ENCODE results near the gene NUMA1. TPM values are rescaled to one million over a fixed set of nuclear protein-coding genes. Genes with fewer than 3 reads are reported as not detected.

NUMA1 gene
- polyA plus RNA-seq, result 100 to 1,000 TPM in 3 of 4 donors, 10 to 100 TPM in 1; 68.1 to 286 (median 119) TPM
- long read RNA-seq, donor 1, transcript NUMA1-230 (2 exons, 592 nt), result minor isoform, 9 of 258 reads
- long read RNA-seq, donor 1, transcript NUMA1-217 (7 exons, 2,276 nt), result minor isoform, 12 of 258 reads
- long read RNA-seq, donor 1, transcript NUMA1-223 (14 exons, 2,766 nt), result major isoform, 26 of 258 reads
- long read RNA-seq, donor 1, transcript NUMA1-212 (12 exons, 1,686 nt), result minor isoform, 8 of 258 reads
- long read RNA-seq, donor 1, partial matches to known transcripts, result 201 of 258 reads
- long read RNA-seq, donor 1, other reads (novel, unspliced or antisense), result 0 of 258 reads
- long read RNA-seq, donor 2, partial matches to known transcripts, result 0 of 7 reads
- long read RNA-seq, donor 2, other reads (novel, unspliced or antisense), result 0 of 7 reads
- long read RNA-seq, donor 3, transcript NUMA1-223 (14 exons, 2,766 nt), result major isoform, 10 of 72 reads
- long read RNA-seq, donor 3, partial matches to known transcripts, result 54 of 72 reads
- long read RNA-seq, donor 3, other reads (novel, unspliced or antisense), result 0 of 72 reads
- long read RNA-seq, donor 4, partial matches to known transcripts, result 5 of 6 reads
- long read RNA-seq, donor 4, other reads (novel, unspliced or antisense), result 0 of 6 reads
- long read RNA-seq, donor 5, partial matches to known transcripts, result 8 of 18 reads
- long read RNA-seq, donor 5, other reads (novel, unspliced or antisense), result 0 of 18 reads
- long read RNA-seq, donor 6, transcript NUMA1-223 (14 exons, 2,766 nt), result major isoform, 18 of 59 reads
- long read RNA-seq, donor 6, partial matches to known transcripts, result 32 of 59 reads
- long read RNA-seq, donor 6, other reads (novel, unspliced or antisense), result 0 of 59 reads
- long read RNA-seq, donor 7, result 0 reads
- long read RNA-seq, donor 8, partial matches to known transcripts, result 0 of 4 reads
- long read RNA-seq, donor 8, other reads (novel, unspliced or antisense), result 0 of 4 reads
- long read RNA-seq, donor 9, partial matches to known transcripts, result 0 of 8 reads
- long read RNA-seq, donor 9, other reads (novel, unspliced or antisense), result 0 of 8 reads
- long read RNA-seq, donor 10, transcript NUMA1-223 (14 exons, 2,766 nt), result major isoform, 18 of 81 reads
- long read RNA-seq, donor 10, partial matches to known transcripts, result 49 of 81 reads
- long read RNA-seq, donor 10, other reads (novel, unspliced or antisense), result 5 of 81 reads

GRCh38 chr11:72080326-72081183 is at the start of gene NUMA1, which contains the start of gene LRRC51:
Gene NUMA1 (minus strand): TSS chr11:72080542. CDS start chr11:72035943, 44,599 bp downstream.
Gene LRRC51 (plus strand): TSS chr11:72080850. CDS start chr11:72089084, 8,234 bp downstream.
- 0 to 1% (median 1%) methylated on average over 58 to 60 of the region's 60 CpGs for WGBS, 3 donors
- Histone ChIP-seq H3K4me1 (ENCODE audit: control insufficient read depth in 3 of 3, insufficient read depth in 2 of 3, low read depth in 1 of 3, low read length in 2 of 3) (peaks cover 2 to 10% (median 3%) of the 10 kb centered on the region in 3 donors), H3K27ac (ENCODE audit: low read depth in 1 of 3, low read length in 2 of 3) (peak within 1 kb of the TSS; percentile 45 to 95 (median 92))

GRCh38 chr11:72129381-72129780 is 49.0 kb upstream of the NUMA1 start:
- Histone ChIP-seq H3K27me3 (ENCODE audit: control insufficient read depth in 3 of 3, insufficient read depth in 3 of 3, low read length in 3 of 3) (peaks cover 0 to 6% (median 0%) of the 10 kb centered on the region in 3 donors), H3K9me3 (ENCODE audit: control insufficient read depth in 2 of 2, insufficient read depth in 1 of 2, low read depth in 1 of 2, low read length in 1 of 2) (peaks cover 0 to 8% of the 10 kb centered on the region in 2 donors), H3K27ac (ENCODE audit: low read depth in 1 of 3, low read length in 2 of 3) (no peak overlapping the region), H3K4me3 (ENCODE audit: low read depth in 1 of 3, low read length in 3 of 3) (no peak overlapping the region), H3K4me1 (ENCODE audit: control insufficient read depth in 3 of 3, insufficient read depth in 2 of 3, low read depth in 1 of 3, low read length in 2 of 3) (no peaks in the 10 kb centered on the region), H3K36me3 (ENCODE audit: control insufficient read depth in 3 of 3, insufficient read depth in 2 of 3, low read depth in 1 of 3, low read length in 3 of 3) (no peaks in the 10 kb centered on the region)
- no peak for DNase-seq
- WGBS, 3 donors, result 82 to 90% (median 84%) methylated on average over 3 of the region's 3 CpGs
- no peak for FAIRE-seq

More at GRCh38 chr11:72080326-72081183, at the start of gene NUMA1, which contains the start of gene LRRC51:
- DNase-seq (peak; percentile 100), FAIRE-seq (peak; percentile 53)
- Histone ChIP-seq H3K4me3 (ENCODE audit: low read depth in 1 of 3, low read length in 3 of 3) (peak within 1 kb of the TSS; percentile 72 to 80 (median 73)), H3K9me3 (ENCODE audit: control insufficient read depth in 2 of 2, insufficient read depth in 1 of 2, low read depth in 1 of 2, low read length in 1 of 2) (no peaks in the 10 kb centered on the region), H3K27me3 (ENCODE audit: control insufficient read depth in 3 of 3, insufficient read depth in 3 of 3, low read length in 3 of 3) (no peaks in the 10 kb centered on the region), H3K36me3 (ENCODE audit: control insufficient read depth in 3 of 3, insufficient read depth in 2 of 3, low read depth in 1 of 3, low read length in 3 of 3) (peaks cover 0 to 8% (median 0%) of the 10 kb centered on the region in 3 donors)

GRCh38 chr11:72127923-72128322 is 47.6 kb upstream of the NUMA1 start:
- Histone ChIP-seq H3K27me3 (ENCODE audit: control insufficient read depth in 3 of 3, insufficient read depth in 3 of 3, low read length in 3 of 3) (peaks cover 0 to 6% (median 0%) of the 10 kb centered on the region in 3 donors), H3K4me3 (ENCODE audit: low read depth in 1 of 3, low read length in 3 of 3) (no peak overlapping the region), H3K9me3 (ENCODE audit: control insufficient read depth in 2 of 2, insufficient read depth in 1 of 2, low read depth in 1 of 2, low read length in 1 of 2) (peaks cover 0 to 8% of the 10 kb centered on the region in 2 donors), H3K4me1 (ENCODE audit: control insufficient read depth in 3 of 3, insufficient read depth in 2 of 3, low read depth in 1 of 3, low read length in 2 of 3) (peaks cover 0 to 2% (median 0%) of the 10 kb centered on the region in 3 donors), H3K36me3 (ENCODE audit: control insufficient read depth in 3 of 3, insufficient read depth in 2 of 3, low read depth in 1 of 3, low read length in 3 of 3) (no peaks in the 10 kb centered on the region), H3K27ac (ENCODE audit: low read depth in 1 of 3, low read length in 2 of 3) (no peak overlapping the region)
- 63 to 65% (median 63%) methylated on average over 2 of the region's 2 CpGs for WGBS, 3 donors
- DNase-seq (no peak), FAIRE-seq (no peak)

GRCh38 chr11:72125956-72126355 is 45.6 kb upstream of the NUMA1 start:
- peaks cover 0 to 5% (median 0%) of the 10 kb centered on the region in 3 donors for H3K27me3 ChIP-seq (ENCODE audit: control insufficient read depth in 3 of 3, insufficient read depth in 3 of 3, low read length in 3 of 3)
- no peak overlapping the region for H3K27ac ChIP-seq (ENCODE audit: low read depth in 1 of 3, low read length in 2 of 3)
- no peaks in the 10 kb centered on the region for H3K36me3 ChIP-seq (ENCODE audit: control insufficient read depth in 3 of 3, insufficient read depth in 2 of 3, low read depth in 1 of 3, low read length in 3 of 3)
- no peak for FAIRE-seq
- H3K4me3 ChIP-seq (ENCODE audit: low read depth in 1 of 3, low read length in 3 of 3), result no peak overlapping the region
- H3K4me1 ChIP-seq (ENCODE audit: control insufficient read depth in 3 of 3, insufficient read depth in 2 of 3, low read depth in 1 of 3, low read length in 2 of 3), result peaks cover 0 to 2% (median 0%) of the 10 kb centered on the region in 3 donors
- H3K9me3 ChIP-seq (ENCODE audit: control insufficient read depth in 2 of 2, insufficient read depth in 1 of 2, low read depth in 1 of 2, low read length in 1 of 2), result peaks cover 0 to 8% of the 10 kb centered on the region in 2 donors
- 52 to 59% (median 52%) methylated on average over 1 of the region's 1 CpG for WGBS, 3 donors
- DNase-seq, result no peak

GRCh38 chr11:72124046-72124445 is 43.7 kb upstream of the NUMA1 start:
- Histone ChIP-seq H3K27ac (ENCODE audit: low read depth in 1 of 3, low read length in 2 of 3) (no peak overlapping the region), H3K4me3 (ENCODE audit: low read depth in 1 of 3, low read length in 3 of 3) (no peak overlapping the region), H3K27me3 (ENCODE audit: control insufficient read depth in 3 of 3, insufficient read depth in 3 of 3, low read length in 3 of 3) (no peaks in the 10 kb centered on the region), H3K9me3 (ENCODE audit: control insufficient read depth in 2 of 2, insufficient read depth in 1 of 2, low read depth in 1 of 2, low read length in 1 of 2) (peaks cover 0 to 8% of the 10 kb centered on the region in 2 donors), H3K4me1 (ENCODE audit: control insufficient read depth in 3 of 3, insufficient read depth in 2 of 3, low read depth in 1 of 3, low read length in 2 of 3) (peaks cover 0 to 2% (median 0%) of the 10 kb centered on the region in 3 donors), H3K36me3 (ENCODE audit: control insufficient read depth in 3 of 3, insufficient read depth in 2 of 3, low read depth in 1 of 3, low read length in 3 of 3) (no peaks in the 10 kb centered on the region)
- FAIRE-seq (no peak), DNase-seq (no peak)
- 89 to 95% (median 90%) methylated on average over 6 of the region's 6 CpGs for WGBS, 3 donors

- DNase-seq, result peak in 1 of 2 donors; percentile 40
- FAIRE-seq, result no peak
- Histone ChIP-seq H3K27ac (ENCODE audit: low read depth in 1 of 3, low read length in 2 of 3) (no peak overlapping the region), H3K9me3 (ENCODE audit: control insufficient read depth in 2 of 2, insufficient read depth in 1 of 2, low read depth in 1 of 2, low read length in 1 of 2) (no peaks in the 10 kb centered on the region), H3K4me3 (ENCODE audit: low read depth in 1 of 3, low read length in 3 of 3) (no peak overlapping the region), H3K27me3 (ENCODE audit: control insufficient read depth in 3 of 3, insufficient read depth in 3 of 3, low read length in 3 of 3) (no peaks in the 10 kb centered on the region), H3K4me1 (ENCODE audit: control insufficient read depth in 3 of 3, insufficient read depth in 2 of 3, low read depth in 1 of 3, low read length in 2 of 3) (peaks cover 0 to 2% (median 0%) of the 10 kb centered on the region in 3 donors), H3K36me3 (ENCODE audit: control insufficient read depth in 3 of 3, insufficient read depth in 2 of 3, low read depth in 1 of 3, low read length in 3 of 3) (no peaks in the 10 kb centered on the region)
- WGBS, 3 donors, result 30 to 66% (median 44%) methylated on average over 3 of the region's 3 CpGs
Measured at GRCh38 chr11:72123117-72123653, 42.8 kb upstream of the NUMA1 start.

GRCh38 chr11:72122607-72123006 is 42.3 kb upstream of the NUMA1 start:
- Histone ChIP-seq H3K27ac (ENCODE audit: low read depth in 1 of 3, low read length in 2 of 3) (no peak overlapping the region), H3K27me3 (ENCODE audit: control insufficient read depth in 3 of 3, insufficient read depth in 3 of 3, low read length in 3 of 3) (no peaks in the 10 kb centered on the region), H3K4me1 (ENCODE audit: control insufficient read depth in 3 of 3, insufficient read depth in 2 of 3, low read depth in 1 of 3, low read length in 2 of 3) (peaks cover 0 to 2% (median 0%) of the 10 kb centered on the region in 3 donors), H3K4me3 (ENCODE audit: low read depth in 1 of 3, low read length in 3 of 3) (no peak overlapping the region), H3K9me3 (ENCODE audit: control insufficient read depth in 2 of 2, insufficient read depth in 1 of 2, low read depth in 1 of 2, low read length in 1 of 2) (no peaks in the 10 kb centered on the region), H3K36me3 (ENCODE audit: control insufficient read depth in 3 of 3, insufficient read depth in 2 of 3, low read depth in 1 of 3, low read length in 3 of 3) (no peaks in the 10 kb centered on the region)
- WGBS, 3 donors, result 79 to 95% (median 89%) methylated on average over 1 of the region's 1 CpG
- FAIRE-seq, result no peak
- no peak for DNase-seq

Data from small intestine (tissue), 16 donors.